Sigmoid colon (tissue), 7 donors: Measurements from ENCODE around the gene LPP. TPM values are rescaled to one million over a fixed set of nuclear protein-coding genes. Genes with fewer than 3 reads are reported as not detected.
A peak's percentile ranks its signal among the peaks of the same experiment; 100 is the strongest.

Experiments used
- DNase-seq: peaks from one replicate; pipeline ENCODE4 v3.0.0-alpha.2; 2019
- H3K27ac ChIP-seq, 4 donors: fragments of 200-600 bp; sonication (generic); one replicate each; pipeline ENCODE4 v1.5.1; 2016 to 2019; ENCODE audit warnings: mild to moderate bottlenecking in 1 of 4
- H3K27me3 ChIP-seq, 3 donors: fragments of 200-600 bp; sonication (generic); one replicate each; pipeline ENCODE4 v1.5.1; 2019; ENCODE audit warnings: mild to moderate bottlenecking in 1 of 3
- H3K36me3 ChIP-seq, 4 donors: fragments of 200-600 bp; sonication (generic); one replicate each; pipeline ENCODE4 v1.5.1; 2016 to 2019
- H3K4me1 ChIP-seq, 4 donors: fragments of 200-600 bp; sonication (generic); one replicate each; pipeline ENCODE4 v1.5.1; 2017 to 2019
- H3K4me3 ChIP-seq, 4 donors: fragments of 200-600 bp; sonication (generic); one replicate each; pipeline ENCODE4 v1.5.1; 2017 to 2019; ENCODE audit warnings: mild to moderate bottlenecking in 2 of 4, moderate library complexity in 1 of 4
- H3K9me3 ChIP-seq, 4 donors: fragments of 200-600 bp in 3 of 4; sonication (generic) in 3 of 4; one replicate each; pipeline versions ENCODE4 v1.5.1 to v1.6.1; 2013 to 2019
- CTCF ChIP-seq, 4 experiments: fragments of 450-650 bp in 3 of 4; fragments of 200-600 bp in 1 of 4; IDR thresholded peaks; one replicate each; pipeline ENCODE4 v1.5.1; 2016 to 2019; ENCODE audit warnings: antibody characterized with exemption in 4 of 4, mild to moderate bottlenecking in 3 of 4, moderate library complexity in 2 of 4
- EP300 ChIP-seq, 4 donors: sonication (generic); formaldehyde crosslinking; IDR thresholded peaks; one replicate each; pipeline ENCODE4 v1.6.1; 2017; ENCODE audit warnings: antibody characterized with exemption in 4 of 4
- POLR2A ChIP-seq, 2 donors: fragments of 450-650 bp; IDR thresholded peaks; one replicate each; pipeline ENCODE4 v1.6.1; 2016; ENCODE audit warnings: antibody characterized with exemption in 2 of 2, mild to moderate bottlenecking in 2 of 2, moderate library complexity in 2 of 2
- POLR2AphosphoS5 ChIP-seq, 4 donors: sonication (generic); formaldehyde crosslinking; IDR thresholded peaks; one replicate each; pipeline ENCODE4 v1.6.1; 2017; ENCODE audit warnings: antibody characterized with exemption in 4 of 4
- WGBS, 2 donors: extraction: QIAGEN DNeasy Blood & Tissue Kit; methylation state at CpG; one replicate each; pipeline ENCODE4 v1.1.7; 2013; 5-methylcytosine and 5-hydroxymethylcytosine counted together
- intact Hi-C: fragments of 100-400 bp; cut with DNase I; formaldehyde crosslinking; loops from one replicate; pipeline ENCODE4 v1.15.1; 2023
- polyA plus RNA-seq, 3 donors: library from polyadenylated mRNA; stranded (reverse); fragments of 200-250 nt; gene quantifications; one replicate each; pipeline ENCODE4 v1.2.3, GENCODE V29; 2013
- total RNA-seq, 4 donors: library from RNA; depleted of rRNA; stranded (reverse); fragments of >200 nt; gene quantifications; one replicate each; pipeline ENCODE4 v1.1.0, GENCODE V29; 2016
- donor health status: healthy with polysubstance abuse.
- donor health status: Bipolar disorder and iron deficiency.
- donor health status: healthy.

LPP gene
- total and polyA plus RNA-seq, 7 donors, result 5.3 to 1,773 (median 824) TPM

GRCh38 chr3:188513662-188514328 lies 359.8 kb downstream of the LPP start:
- WGBS, 2 donors, result 91 to 92% methylated on average over 7 of the region's 7 CpGs
- TF ChIP-seq CTCF (IDR thresholded peaks at IDR 0.05) (no peak), POLR2AphosphoS5 (IDR thresholded peaks at IDR 0.05) (no peak), EP300 (IDR thresholded peaks at IDR 0.05) (no peak), POLR2A (IDR thresholded peaks at IDR 0.05) (no peak)
- Histone ChIP-seq H3K4me1 (peaks cover 0 to 31% (median 22%) of the 10 kb centered on the region in 4 donors), H3K27ac (peak overlapping the region in 2 of 4 donors; percentile 2 to 15), H3K27me3 (no peaks in the 10 kb centered on the region), H3K9me3 (no peaks in the 10 kb centered on the region), H3K4me3 (no peak overlapping the region), H3K36me3 (no peaks in the 10 kb centered on the region)
- intact Hi-C loops, result no loop called here
- DNase-seq, result no peak

- H3K4me3 ChIP-seq, result no peak overlapping the region
- no peaks in the 10 kb centered on the region for H3K36me3 ChIP-seq
- no peaks in the 10 kb centered on the region for H3K27me3 ChIP-seq
- no peak for DNase-seq
- WGBS, 2 donors, result 89 to 92% methylated on average over 2 of the region's 2 CpGs
- intact Hi-C loops, result no loop called here
- TF ChIP-seq POLR2AphosphoS5 (IDR thresholded peaks at IDR 0.05) (no peak), CTCF (IDR thresholded peaks at IDR 0.05) (no peak), POLR2A (IDR thresholded peaks at IDR 0.05) (no peak), EP300 (IDR thresholded peaks at IDR 0.05) (no peak)
- no peaks in the 10 kb centered on the region for H3K9me3 ChIP-seq
- H3K4me1 ChIP-seq, result peaks cover 0 to 19% (median 17%) of the 10 kb centered on the region in 4 donors
- peak overlapping the region in 1 of 4 donors; percentile 17 for H3K27ac ChIP-seq
Measured at GRCh38 chr3:188516515-188516914, 362.6 kb downstream of the LPP start.

- H3K27ac ChIP-seq, result peak overlapping the region in 1 of 4 donors; percentile 1
- peaks cover 0 to 24% (median 16%) of the 10 kb centered on the region in 4 donors for H3K4me1 ChIP-seq
- no peaks in the 10 kb centered on the region for H3K9me3 ChIP-seq
- intact Hi-C loops, result no loop called here
- H3K36me3 ChIP-seq, result no peaks in the 10 kb centered on the region
- no peak for DNase-seq
- 87 to 92% methylated on average over 2 of the region's 2 CpGs for WGBS, 2 donors
- H3K27me3 ChIP-seq, result no peaks in the 10 kb centered on the region
- H3K4me3 ChIP-seq, result no peak overlapping the region
- TF ChIP-seq CTCF (IDR thresholded peaks at IDR 0.05) (no peak), POLR2A (IDR thresholded peaks at IDR 0.05) (no peak), POLR2AphosphoS5 (IDR thresholded peaks at IDR 0.05) (no peak), EP300 (IDR thresholded peaks at IDR 0.05) (no peak)
Measured at GRCh38 chr3:188518416-188518815, 364.5 kb downstream of the LPP start.

GRCh38 chr3:188518835-188519452 lies 365.0 kb downstream of the LPP start:
- Histone ChIP-seq H3K9me3 (no peaks in the 10 kb centered on the region), H3K27ac (peak overlapping the region in 1 of 4 donors; percentile 1), H3K36me3 (no peaks in the 10 kb centered on the region), H3K4me1 (peaks cover 0 to 27% (median 18%) of the 10 kb centered on the region in 4 donors), H3K4me3 (no peak overlapping the region), H3K27me3 (no peaks in the 10 kb centered on the region)
- 81 to 91% methylated on average over 6 of the region's 6 CpGs for WGBS, 2 donors
- TF ChIP-seq POLR2A (IDR thresholded peaks at IDR 0.05) (no peak), CTCF (IDR thresholded peaks at IDR 0.05) (no peak), POLR2AphosphoS5 (IDR thresholded peaks at IDR 0.05) (no peak), EP300 (IDR thresholded peaks at IDR 0.05) (no peak)
- no peak for DNase-seq
- intact Hi-C loops, result no loop called here
